C4-2B (cell line): ENCODE results near the gene ZNRD2.

Source experiments
- ZFX ChIP-seq: fragments of 450-650 bp; IDR thresholded peaks from 2 replicates; pipeline ENCODE4 v1.6.1; 2017
- TF ChIP-seq, protein P1 (sequence below): fragments of 450-650 bp; conservative IDR thresholded peaks from 2 replicates; pipeline ENCODE4 v1.5.1; 2017; ENCODE audit warnings: mild to moderate bottlenecking

DNA sequence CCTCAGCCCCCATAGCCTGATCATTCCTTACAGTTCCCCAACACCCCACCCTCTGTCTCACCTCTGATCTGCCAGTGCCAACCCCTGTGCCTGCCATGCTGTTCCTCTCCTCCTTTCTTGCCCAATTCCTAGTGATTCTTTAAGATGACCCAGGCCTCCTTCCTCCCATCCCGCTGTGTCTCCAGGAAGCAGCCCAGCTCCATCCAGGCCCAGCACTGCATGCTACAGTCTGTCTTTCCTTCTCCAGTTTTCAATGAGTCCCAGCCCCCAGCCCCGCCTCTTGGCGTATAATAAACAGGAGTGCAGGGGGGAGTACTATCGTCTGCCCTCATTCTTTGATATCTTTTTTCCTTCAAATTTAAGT, 24.4 kb upstream of the ZNRD2 start:
- TF ChIP-seq, protein P1, sequence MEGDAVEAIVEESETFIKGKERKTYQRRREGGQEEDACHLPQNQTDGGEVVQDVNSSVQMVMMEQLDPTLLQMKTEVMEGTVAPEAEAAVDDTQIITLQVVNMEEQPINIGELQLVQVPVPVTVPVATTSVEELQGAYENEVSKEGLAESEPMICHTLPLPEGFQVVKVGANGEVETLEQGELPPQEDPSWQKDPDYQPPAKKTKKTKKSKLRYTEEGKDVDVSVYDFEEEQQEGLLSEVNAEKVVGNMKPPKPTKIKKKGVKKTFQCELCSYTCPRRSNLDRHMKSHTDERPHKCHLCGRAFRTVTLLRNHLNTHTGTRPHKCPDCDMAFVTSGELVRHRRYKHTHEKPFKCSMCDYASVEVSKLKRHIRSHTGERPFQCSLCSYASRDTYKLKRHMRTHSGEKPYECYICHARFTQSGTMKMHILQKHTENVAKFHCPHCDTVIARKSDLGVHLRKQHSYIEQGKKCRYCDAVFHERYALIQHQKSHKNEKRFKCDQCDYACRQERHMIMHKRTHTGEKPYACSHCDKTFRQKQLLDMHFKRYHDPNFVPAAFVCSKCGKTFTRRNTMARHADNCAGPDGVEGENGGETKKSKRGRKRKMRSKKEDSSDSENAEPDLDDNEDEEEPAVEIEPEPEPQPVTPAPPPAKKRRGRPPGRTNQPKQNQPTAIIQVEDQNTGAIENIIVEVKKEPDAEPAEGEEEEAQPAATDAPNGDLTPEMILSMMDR = no peak
- TF ChIP-seq ZFX = no peak
